GM18502 (cell line): ENCODE results near the gene TAF5L.

Experiments
- ATAC-seq: cut with Tn5 transposase; IDR thresholded peaks from one replicate; pipeline ENCODE4 v1.9.1; 2021; ENCODE audit warnings: mild to moderate bottlenecking; ENCODE audit not compliant: unreplicated experiment, poor library complexity

Gene TAF5L

DNA sequence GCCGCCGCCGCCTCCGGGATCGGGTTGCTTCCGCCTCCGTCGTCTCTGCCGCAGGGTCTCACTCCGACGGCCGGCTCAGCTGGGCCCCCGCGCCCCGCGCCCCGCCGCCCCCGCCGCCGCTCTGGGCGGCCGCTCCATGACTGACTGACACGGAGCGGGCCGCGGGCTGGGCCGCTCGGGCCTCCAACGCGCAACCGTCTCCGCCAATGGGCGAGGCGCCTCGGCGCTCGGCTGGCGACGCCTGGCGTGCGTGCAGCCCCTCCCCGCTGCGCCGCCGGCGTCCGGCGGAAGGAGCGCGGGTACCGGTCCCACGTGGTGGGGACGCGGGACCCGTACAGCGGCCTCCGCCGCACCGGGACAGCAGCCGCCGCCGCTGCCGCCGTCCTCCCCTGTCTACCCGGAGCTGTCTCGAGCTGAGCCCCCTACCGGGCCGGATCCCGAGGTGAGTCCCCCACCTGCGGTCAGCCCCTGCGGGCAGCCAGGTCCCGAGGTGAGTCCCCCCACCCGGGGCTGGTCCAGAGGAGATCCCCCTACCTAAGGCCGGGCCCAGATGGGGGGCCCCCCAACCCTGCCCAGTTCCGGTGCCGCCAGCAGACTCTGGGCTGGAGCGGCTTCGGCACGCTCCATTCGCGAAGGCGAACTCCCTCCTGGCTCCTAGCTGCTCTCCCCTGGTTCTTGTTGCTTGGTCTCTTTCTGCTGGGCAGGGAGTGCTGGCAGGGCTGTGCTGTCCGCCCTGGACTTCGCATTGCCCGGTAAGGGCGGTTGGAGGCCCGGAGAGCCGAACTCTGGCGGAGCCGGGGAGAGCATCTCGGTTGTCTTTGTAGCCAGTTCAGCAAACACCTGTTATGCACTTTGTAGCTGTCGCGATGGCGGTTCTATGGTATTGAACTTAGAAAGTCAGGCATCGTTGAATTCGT, at the start of gene TAF5L, which contains the start of gene URB2:
Gene TAF5L (minus strand): TSS at position 208 of the 917 bp plus-strand sequence. CDS start 11,640 bp downstream, outside the sequence.
Gene URB2 (plus strand): TSS at position 333 of the 917 bp plus-strand sequence. CDS start 1,387 bp downstream, outside the sequence.
- peak; percentile 90 for ATAC-seq

DNA sequence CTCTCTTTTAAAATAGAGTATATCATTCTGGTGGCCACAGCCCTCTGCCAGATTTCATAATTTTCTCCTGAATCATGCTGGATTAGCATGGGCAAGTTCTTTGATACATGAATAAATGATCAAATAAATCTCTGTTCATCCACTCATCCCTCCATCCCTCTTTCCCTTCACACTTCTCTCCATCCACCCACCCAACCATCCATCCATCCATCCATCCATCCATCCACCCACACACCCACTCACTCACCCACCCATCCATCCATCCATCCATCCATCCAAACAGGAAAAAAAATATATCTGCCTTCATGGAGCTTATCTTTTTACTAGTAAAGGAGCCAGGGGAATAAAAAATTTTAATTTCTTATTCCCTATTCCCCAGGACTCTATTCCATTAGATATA, 49.5 kb upstream of the TAF5L start:
- ATAC-seq: no peak

DNA sequence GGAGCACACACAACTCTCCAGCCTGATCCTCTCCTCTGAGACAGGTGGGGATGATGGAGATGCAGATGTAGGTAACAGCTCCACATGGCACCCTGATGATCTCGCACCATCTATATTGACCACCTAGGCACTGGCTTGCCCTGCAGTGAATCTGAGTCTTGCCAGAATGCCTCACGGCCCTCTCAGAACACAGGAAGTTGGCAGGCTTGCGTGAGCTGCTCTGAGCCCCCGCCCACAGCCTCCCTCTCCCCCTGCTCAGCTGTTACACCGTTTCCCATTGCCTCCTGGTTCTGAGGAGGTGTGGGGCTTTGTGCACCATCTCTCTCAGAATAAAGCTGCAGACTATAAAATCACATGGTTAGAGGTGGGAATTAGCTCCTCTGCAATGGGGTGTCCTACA, 48.1 kb upstream of the TAF5L start:
- ATAC-seq: no peak

DNA sequence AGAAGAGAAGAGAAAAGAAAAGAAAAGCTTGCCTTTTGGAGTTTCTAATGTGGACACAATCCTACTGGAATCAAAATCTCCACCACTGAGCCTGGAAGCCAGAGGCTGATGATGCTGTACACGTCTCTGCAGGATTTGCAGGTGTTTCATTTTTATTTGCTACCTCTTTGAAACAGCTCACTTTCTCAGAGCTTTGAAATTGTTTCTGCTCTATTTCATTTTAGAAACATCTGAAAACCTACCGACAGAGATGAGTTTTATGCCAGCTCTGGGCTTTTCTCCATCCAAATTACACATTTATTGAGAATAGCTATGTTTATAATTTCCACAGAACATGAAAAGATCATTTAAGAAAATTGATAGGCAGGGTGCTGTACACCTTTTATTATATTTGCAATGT, 46.3 kb upstream of the TAF5L start:
- ATAC-seq: no peak

DNA sequence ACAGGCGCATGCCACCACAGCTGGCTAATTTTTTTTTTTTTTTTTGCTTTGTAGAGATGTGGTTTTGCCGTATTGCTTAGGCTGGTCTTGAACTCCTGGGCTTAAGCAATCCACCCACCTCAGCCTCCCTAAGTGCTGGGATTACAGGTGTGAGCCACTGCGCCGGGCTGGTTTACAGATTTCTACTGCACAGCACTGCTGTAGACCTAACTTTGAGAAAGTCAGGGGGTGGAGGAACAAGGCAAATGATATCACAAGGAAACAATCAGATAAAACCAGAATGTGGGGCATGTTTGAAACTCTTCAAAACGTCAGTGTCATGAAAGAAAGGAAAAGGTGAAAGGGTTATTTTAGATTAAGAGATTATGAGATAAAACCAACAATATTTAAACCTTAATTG, 45.4 kb upstream of the TAF5L start:
- no peak for ATAC-seq

DNA sequence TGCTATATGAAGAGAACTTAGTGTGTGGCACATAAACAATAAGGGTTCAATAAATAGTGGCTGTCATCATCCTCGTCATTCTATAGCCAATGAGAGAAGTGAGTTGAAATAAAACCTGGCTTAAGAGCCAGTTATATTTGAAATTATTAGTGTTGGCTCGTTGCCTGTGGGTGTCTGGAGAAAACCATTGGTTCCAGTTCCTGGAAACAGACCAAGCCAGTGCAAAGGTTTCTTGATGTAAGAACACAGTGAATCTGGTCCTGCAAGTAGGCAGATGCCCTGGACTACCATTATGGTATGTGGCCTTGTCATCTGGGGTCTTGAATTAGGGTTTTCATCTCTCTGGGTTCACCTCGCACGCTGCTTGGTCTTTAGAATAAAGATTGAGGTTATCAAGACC, 43.4 kb upstream of the TAF5L start:
- ATAC-seq: no peak

DNA sequence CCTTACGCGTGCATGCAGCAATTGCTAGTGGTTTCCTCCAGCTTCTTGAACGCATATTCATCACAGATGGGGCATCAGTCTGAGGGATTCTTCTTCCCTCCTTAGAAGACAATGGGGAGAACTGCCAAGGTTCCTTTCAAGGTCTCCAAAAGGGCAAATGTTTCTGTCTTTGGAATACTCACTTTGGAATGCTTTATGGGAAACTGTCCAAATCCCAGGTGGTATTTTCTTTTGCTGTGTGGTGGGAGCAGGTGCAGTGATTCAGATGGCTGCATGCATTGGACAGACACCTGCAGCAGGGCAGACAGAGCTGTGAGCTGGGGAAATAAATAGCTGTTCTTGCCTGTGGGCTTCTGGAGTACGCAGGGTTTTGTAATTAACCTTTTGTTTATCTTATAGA, 40.7 kb upstream of the TAF5L start:
- no peak for ATAC-seq

DNA sequence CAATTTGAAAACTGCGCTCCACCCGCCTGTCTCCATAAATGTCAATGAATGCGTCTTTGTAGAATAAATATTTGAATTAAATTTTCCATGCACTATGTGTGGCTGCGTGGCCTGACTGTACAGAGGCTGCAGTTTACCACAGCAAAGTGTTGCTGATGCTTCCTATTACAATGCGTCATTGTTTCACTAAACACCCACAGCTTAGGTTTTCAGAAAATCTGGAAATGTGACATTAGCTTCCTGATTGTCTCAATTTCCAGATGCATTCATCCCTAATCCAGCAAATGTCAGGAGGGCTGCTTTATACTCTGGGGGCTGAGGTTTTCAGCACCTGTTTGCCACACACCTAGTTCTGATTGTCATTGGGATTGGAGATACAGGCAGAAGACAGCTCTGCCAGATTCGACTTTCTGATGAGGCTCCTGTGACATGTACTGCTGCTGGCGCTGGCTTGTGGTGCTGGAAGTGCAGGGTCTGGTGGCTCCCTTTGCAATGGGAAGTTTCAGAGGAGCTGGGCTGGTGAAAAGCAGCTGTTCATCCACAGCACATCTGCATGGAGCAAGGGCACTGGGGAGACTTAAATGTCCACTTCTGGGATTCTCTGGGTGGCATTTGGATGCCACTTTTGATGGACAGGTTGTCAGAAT, 40.1 kb upstream of the TAF5L start:
- no peak for ATAC-seq

DNA sequence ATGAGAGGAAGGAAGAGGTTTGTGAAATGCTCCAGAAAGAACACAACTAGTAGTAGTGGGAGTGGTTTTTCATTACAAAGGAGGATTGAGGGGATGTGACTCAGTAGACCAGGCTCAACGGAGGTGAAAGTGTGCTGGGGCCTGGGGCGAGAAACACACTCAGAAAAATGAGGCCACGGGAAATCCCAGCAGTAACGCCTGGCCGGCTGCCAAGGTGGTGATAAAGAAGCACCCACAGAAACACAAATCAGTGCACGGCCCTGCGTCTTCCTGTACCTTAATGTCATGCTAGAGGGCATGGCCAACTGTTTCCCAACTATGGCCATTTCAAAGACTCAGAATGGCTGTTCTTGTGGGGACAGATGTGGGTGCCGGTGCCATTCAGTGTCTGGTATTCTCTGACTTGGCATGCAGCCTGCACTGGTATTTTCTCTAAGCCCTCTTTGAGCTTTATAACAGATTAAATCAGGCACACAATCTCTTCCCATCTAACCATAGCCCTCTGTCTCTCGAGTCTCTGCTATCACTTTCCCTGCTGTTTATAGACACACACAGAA, 38.3 kb upstream of the TAF5L start:
- peak; percentile 59 for ATAC-seq

DNA sequence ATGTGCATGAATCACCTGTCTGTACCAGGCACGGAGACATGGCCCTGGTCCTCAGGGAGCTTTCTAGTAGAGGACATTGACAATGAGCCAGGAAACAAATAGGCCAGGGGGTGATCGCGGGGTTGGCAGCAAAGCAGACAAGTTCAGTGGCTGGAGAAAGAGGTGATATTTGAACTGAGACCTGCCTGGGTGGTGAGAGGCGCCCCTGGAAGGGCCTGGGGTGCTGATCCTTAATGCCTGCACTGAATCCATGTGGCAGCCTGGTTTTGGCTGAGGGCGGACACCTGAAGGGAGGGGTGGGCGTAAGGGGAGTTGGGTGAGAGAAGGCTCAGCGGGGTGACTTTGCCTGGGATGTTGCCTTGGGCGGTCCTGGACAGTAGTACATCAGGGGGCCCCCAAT, 36.0 kb upstream of the TAF5L start:
- ATAC-seq: no peak

DNA sequence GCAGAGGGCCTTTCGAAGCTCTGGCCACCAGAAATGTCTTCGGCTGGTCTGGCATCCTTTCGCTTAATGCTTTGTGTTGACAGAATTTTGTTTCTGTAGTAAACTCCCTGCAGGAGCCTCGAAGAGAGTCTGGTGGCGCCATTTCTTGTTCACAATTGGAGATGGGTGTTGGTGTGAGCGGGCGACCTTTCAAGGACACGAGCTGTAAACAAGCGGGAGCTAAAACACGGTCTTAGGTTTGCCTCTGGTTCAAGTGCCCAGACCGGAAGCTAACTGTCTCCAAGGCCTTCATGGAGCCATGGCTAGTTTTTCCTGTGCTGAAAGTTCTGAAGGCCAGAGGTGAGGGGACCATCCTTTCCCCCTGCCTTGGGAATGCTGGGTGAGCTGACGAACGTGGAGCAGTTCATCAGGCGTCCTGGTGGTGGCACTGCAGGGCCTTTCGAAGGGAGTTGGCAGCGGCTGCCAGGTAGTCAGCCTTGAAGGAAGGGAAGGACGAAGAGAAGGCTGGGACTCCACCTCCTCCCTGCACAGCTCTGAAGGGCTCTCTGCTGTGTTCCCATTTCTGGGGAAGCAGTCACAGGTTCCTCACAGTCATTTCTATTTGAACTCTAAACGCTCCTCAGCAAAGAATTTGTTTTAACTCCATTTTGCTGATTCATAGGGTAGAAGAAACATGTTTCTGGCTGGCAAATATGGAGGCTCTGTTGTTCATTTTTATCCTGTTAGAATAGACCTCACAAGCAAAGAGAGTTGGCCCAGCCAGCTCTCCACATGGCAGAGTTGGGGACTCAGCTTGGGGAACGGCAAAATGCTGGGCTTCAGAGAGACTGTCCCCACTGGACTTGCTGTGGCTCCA, 35.3 kb upstream of the TAF5L start:
- peak; percentile 77 for ATAC-seq

DNA sequence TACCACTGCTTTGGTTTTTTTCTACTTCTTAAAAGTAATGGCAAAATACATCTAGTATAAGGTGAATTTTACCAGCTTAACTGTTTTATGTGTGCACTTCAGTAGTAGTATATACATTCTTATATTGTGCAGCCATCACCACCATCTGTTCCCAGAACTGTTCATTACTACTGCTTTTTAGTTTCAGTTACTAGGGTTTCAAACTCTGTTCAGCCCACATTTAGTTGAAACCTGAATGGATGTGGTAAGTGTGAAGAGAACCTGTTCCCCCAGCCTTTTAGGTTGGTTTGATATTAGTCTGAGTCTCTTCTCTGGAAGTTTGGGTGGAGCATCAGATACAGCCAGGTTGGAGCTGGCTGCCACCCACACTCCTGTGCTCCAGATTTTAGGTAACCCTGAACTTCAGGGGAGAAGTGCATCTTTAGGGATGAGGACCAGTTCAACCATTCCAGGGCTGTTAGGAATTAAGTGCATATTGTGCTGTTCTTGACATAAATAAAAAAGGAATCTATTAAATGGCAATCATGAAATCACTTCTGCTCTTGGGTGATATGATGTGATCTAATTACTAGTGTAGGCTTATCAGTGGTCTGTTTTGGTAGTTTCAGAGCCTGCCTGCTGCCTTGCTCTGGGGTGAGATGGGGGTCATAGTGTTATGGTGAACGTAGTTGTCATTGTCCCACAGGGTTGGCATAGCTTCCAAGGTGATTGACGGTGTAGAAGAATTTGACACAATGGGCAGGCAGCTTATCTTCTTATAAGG, 32.3 kb upstream of the TAF5L start:
- no peak for ATAC-seq

DNA sequence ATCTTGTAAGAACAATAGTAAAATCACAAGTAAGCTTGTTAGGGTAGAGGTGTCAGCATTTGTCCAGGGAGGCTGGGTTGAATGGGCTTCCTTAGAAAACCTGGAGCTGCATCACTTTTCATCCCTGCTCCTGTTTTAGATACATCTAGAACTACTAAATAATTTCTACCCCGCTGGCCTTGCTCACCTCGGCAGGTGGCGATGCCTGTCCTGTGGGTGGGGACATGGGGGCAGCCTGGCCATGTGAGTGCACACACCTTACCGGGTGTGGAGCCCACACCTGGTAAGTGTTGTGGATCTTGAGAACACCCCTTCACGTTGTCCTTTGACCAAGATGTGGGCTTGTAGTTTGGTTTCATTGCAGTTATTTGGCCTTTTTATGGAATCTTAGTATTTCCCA, 29.9 kb upstream of the TAF5L start:
- ATAC-seq: no peak

DNA sequence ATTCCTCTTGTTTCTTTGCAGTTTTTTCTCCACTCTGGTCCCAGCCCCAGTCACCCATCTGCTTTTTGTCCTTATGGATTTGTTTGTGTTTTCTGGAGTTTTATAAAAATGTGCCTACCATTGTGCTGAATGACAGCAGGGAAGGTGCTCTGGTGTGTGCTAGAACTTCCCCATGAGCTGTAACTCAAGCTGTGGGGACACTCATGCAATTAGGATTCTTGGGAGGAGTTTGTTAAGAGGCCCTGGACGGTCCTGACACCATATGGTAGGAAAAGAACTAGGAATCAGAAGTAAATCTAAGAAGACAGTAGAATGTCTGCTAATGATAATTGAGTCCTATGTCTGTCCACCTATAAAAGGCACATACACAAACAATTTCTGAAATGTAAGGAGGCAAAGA, 27.5 kb upstream of the TAF5L start:
- no peak for ATAC-seq

DNA sequence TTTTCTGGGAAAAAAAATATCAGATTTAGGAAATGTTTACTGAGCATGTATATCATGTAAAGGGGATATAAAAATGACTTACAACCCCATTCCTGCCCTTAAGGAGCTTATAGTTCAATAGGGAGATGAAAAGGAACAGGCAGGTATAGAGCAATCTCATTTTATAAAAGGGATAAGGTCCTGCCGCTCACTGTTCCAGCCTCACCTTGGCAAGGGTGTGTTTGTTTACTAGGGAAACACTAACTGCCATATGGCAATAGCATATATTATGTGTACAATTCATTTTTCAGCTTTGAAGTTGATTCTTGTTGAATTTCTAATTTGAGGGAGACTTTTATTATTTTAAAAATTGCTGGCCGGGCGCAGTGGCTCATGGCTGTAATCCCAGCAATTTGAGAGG, 25.6 kb upstream of the TAF5L start:
- ATAC-seq: no peak

DNA sequence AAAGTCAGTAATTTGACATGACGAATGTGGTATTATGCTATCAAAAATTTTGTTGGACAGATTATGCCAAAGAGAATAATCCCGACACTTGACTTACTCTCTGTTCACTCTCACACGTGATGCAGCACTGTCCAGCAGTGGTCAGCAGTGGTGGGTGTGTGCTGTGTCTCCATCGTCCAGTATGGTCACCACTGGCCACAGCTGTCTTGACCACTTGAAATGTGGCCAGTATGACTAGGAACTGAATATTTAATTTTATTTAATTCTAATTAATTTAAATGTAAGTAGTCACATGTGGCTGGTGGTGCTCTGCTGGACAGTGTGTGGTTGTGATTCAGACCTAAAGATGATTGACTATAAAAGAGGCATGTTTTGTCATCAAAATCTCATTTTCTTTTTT, 24.1 kb upstream of the TAF5L start:
- ATAC-seq: no peak

DNA sequence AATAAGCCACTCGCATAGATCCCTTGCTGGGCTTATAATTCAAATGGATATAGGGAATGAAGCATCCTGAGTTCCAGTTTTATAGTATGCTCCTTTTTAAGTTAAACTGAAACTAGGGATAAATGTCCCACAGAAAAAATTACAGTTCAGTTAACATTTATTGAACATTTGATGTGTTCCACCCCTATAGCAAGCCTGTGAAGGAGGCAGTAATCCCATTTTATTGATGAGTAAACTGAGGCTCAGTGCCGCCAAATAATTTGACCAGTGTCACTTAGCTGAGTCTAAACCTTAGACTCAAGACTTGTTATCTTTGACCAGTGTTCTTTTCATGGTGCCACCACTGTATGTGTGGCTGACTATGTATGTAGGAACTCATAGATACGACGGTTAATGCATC, 22.5 kb upstream of the TAF5L start:
- no peak for ATAC-seq

DNA sequence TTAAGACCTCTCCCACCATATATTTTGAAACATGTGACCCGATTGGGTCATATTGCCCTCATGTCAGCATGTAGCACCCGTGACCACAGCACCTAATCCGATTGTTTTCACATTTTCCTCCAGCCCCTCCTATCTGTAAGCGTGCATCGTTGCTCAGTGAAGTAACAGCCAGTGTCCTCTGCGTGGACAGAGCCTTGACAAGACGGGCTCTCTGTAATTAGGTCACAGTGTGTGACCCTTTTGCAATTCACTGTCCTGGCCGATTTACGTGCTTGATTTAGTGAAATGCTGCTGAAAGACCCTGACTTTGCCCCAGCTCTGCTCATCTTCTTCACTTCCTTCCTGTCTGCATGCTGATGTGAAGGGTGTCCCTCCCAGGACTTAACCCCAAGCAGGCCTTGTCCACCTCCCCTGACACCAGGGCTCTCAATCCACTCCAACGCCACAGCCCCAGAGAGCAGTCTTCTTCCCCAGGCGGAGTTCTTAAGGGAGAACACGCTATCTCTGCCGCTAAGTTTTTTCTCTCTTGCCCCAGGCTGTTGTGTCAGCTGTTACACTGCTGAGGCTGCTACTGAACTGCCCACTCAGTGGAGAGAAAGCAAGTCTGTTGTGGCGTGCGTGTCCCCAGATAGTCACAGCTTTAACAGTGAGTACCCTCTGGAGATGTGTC, 19.5 kb upstream of the TAF5L start:
- no peak for ATAC-seq
